H9 (cell line): ENCODE measurements around the gene KDM2A. TPM values are rescaled to one million over a fixed set of nuclear protein-coding genes. Genes with fewer than 3 reads are reported as not detected.

ENCODE experiments used
- DNase-seq: peaks from one replicate; pipeline ENCODE4 v3.0.0-alpha.2; 2017
- H2AFZ ChIP-seq: one replicate; pipeline ENCODE4 v1.6.1; 2013; ENCODE audit warnings: mild to moderate bottlenecking, low read length, control low read depth, moderate library complexity
- H2AK5ac ChIP-seq: 2 replicates; pipeline ENCODE4 v1.6.1; 2013; ENCODE audit warnings: low read length, control low read depth, mixed read lengths; ENCODE audit not compliant: insufficient read length
- H2BK120ac ChIP-seq: one replicate; pipeline ENCODE4 v1.6.1; 2013; ENCODE audit warnings: low read depth, mild to moderate bottlenecking, low read length, control low read depth, inconsistent platforms; ENCODE audit not compliant: poor library complexity, severe bottlenecking
- H2BK12ac ChIP-seq: 2 replicates; pipeline ENCODE4 v1.6.1; 2013; ENCODE audit warnings: low read length, control low read depth, mixed read lengths, low read depth; ENCODE audit not compliant: insufficient read length
- H2BK15ac ChIP-seq: 2 replicates; pipeline ENCODE4 v1.6.1; 2013; ENCODE audit warnings: low read depth, low read length, control low read depth
- H2BK20ac ChIP-seq: one replicate; pipeline ENCODE4 v1.6.1; 2013; ENCODE audit warnings: low read depth, mild to moderate bottlenecking, low read length, control low read depth, inconsistent platforms; ENCODE audit not compliant: poor library complexity, severe bottlenecking
- H2BK5ac ChIP-seq: 2 replicates; pipeline ENCODE4 v1.6.1; 2013; ENCODE audit warnings: low read length, control low read depth, mixed read lengths; ENCODE audit not compliant: insufficient read length
- H3K14ac ChIP-seq: 2 replicates; pipeline ENCODE4 v1.6.1; 2013; ENCODE audit warnings: low read length, control low read depth; ENCODE audit not compliant: insufficient read depth
- H3K18ac ChIP-seq: 2 replicates; pipeline ENCODE4 v1.6.1; 2013; ENCODE audit warnings: low read depth, mild to moderate bottlenecking, mixed read lengths, low read length, control low read depth; ENCODE audit not compliant: insufficient read length
- H3K23ac ChIP-seq: 2 replicates; pipeline ENCODE4 v1.6.1; 2013; ENCODE audit warnings: low read length, control low read depth, mixed read lengths, low read depth; ENCODE audit not compliant: insufficient read length
- H3K23me2 ChIP-seq: 2 replicates; pipeline ENCODE4 v1.6.1; 2013; ENCODE audit warnings: low read depth, mild to moderate bottlenecking, mixed read lengths, low read length, control low read depth; ENCODE audit not compliant: insufficient read length, poor library complexity, severe bottlenecking
- H3K27ac ChIP-seq: 2 replicates; pipeline ENCODE4 v1.5.1; 2013; ENCODE audit warnings: low read length, control low read depth, mixed read lengths, low read depth; ENCODE audit not compliant: insufficient read length
- H3K27me3 ChIP-seq: 2 replicates; pipeline ENCODE4 v1.6.1; 2013; ENCODE audit warnings: low read length, control low read depth, inconsistent platforms; ENCODE audit not compliant: insufficient read depth
- H3K4ac ChIP-seq: 2 replicates; pipeline ENCODE4 v1.6.1; 2013; ENCODE audit warnings: low read depth, mild to moderate bottlenecking, control low read depth, inconsistent platforms, low read length, moderate library complexity
- H3K4me1 ChIP-seq: 2 replicates; pipeline ENCODE4 v1.6.1; 2013; ENCODE audit warnings: low read length, control low read depth, inconsistent platforms; ENCODE audit not compliant: insufficient read depth
- H3K4me2 ChIP-seq: 2 replicates; pipeline ENCODE4 v1.6.1; 2013; ENCODE audit warnings: low read length, control low read depth, mixed read lengths; ENCODE audit not compliant: insufficient read length, insufficient read depth
- H3K56ac ChIP-seq: 2 replicates; pipeline ENCODE4 v1.6.1; 2013; ENCODE audit warnings: low read depth, mild to moderate bottlenecking, mixed read lengths, low read length, control low read depth; ENCODE audit not compliant: insufficient read length
- H3K79me1 ChIP-seq: 2 replicates; pipeline ENCODE4 v1.6.1; 2013; ENCODE audit warnings: low read depth, mild to moderate bottlenecking, moderate library complexity, low read length, control low read depth, inconsistent platforms; ENCODE audit not compliant: insufficient read depth, poor library complexity, severe bottlenecking
- H3K79me2 ChIP-seq: 2 replicates; pipeline ENCODE4 v1.6.1; 2013; ENCODE audit warnings: low read length, control low read depth, inconsistent platforms; ENCODE audit not compliant: insufficient read depth
- H3K9ac ChIP-seq: 2 replicates; pipeline ENCODE4 v1.6.1; 2013; ENCODE audit warnings: low read length, control low read depth, mixed read lengths; ENCODE audit not compliant: insufficient read length; ENCODE audit errors: extremely low read depth
- H3K9me3 ChIP-seq: one replicate; pipeline ENCODE4 v1.6.1; 2013; ENCODE audit warnings: low read depth, low read length, inconsistent platforms; ENCODE audit not compliant: control insufficient read depth
- H3T11ph ChIP-seq: one replicate; pipeline ENCODE4 v1.6.1; 2013; ENCODE audit warnings: mild to moderate bottlenecking, low read length, control low read depth, inconsistent platforms
- H4K20me1 ChIP-seq: one replicate; pipeline ENCODE4 v1.6.1; 2013; ENCODE audit not compliant: control insufficient read depth, insufficient read length, insufficient read depth
- H4K5ac ChIP-seq: 2 replicates; pipeline ENCODE4 v1.6.1; 2013; ENCODE audit warnings: low read depth, mild to moderate bottlenecking, mixed read lengths, low read length, control low read depth; ENCODE audit not compliant: insufficient read length
- H4K8ac ChIP-seq: replicated peaks from 2 replicates; pipeline ENCODE4 v1.6.1; 2013; ENCODE audit warnings: low read length, control low read depth, mixed read lengths, low read depth; ENCODE audit not compliant: insufficient read length
- H4K91ac ChIP-seq: 2 replicates; pipeline ENCODE4 v1.6.1; 2013; ENCODE audit warnings: low read depth, mild to moderate bottlenecking, moderate library complexity, mixed read lengths, low read length, control low read depth; ENCODE audit not compliant: insufficient read length
- H3K27ac Mint-ChIP-seq, 3 experiments: 2 replicates in 2 of 3; 3 replicates in 1 of 3; pipeline ENCODE4 v1.8.0; 2020 to 2021; ENCODE audit warnings: mixed read lengths in 3 of 3, mild to moderate bottlenecking in 1 of 3, moderate library complexity in 1 of 3
- H3K27me3 Mint-ChIP-seq: 2 replicates; pipeline ENCODE4 v1.8.0; 2021; ENCODE audit warnings: low read depth, mild to moderate bottlenecking, moderate library complexity, mixed read lengths
- H3K36me3 Mint-ChIP-seq, 3 experiments: 2 replicates in 2 of 3; 3 replicates in 1 of 3; pipeline ENCODE4 v1.8.0; 2020 to 2021; ENCODE audit warnings: low read depth in 3 of 3, mixed read lengths in 3 of 3; ENCODE audit not compliant: insufficient read depth in 1 of 3
- H3K4me1 Mint-ChIP-seq, 2 experiments: 2 replicates each; pipeline ENCODE4 v1.8.0; 2020; ENCODE audit warnings: mixed read lengths in 2 of 2
- H3K4me3 Mint-ChIP-seq, 2 experiments: 2 replicates in 1 of 2; 3 replicates in 1 of 2; pipeline ENCODE4 v1.8.0; 2020 to 2021; ENCODE audit warnings: mild to moderate bottlenecking in 2 of 2, mixed read lengths in 2 of 2, moderate library complexity in 1 of 2
- H3K9me3 Mint-ChIP-seq, 2 experiments: 2 replicates in 1 of 2; 3 replicates in 1 of 2; pipeline ENCODE4 v1.8.0; 2020; ENCODE audit warnings: mild to moderate bottlenecking in 2 of 2, mixed read lengths in 2 of 2, moderate library complexity in 1 of 2
- CTCF ChIP-seq: fragments of 200-600 bp; sonication (generic); conservative IDR thresholded peaks from 3 replicates; pipeline ENCODE4 v1.8.0; 2021; ENCODE audit warnings: antibody characterized with exemption, mild to moderate bottlenecking
- WGBS: extraction: QIAGEN DNeasy Blood & Tissue Kit; methylation state at CpG from one replicate; pipeline ENCODE4 v1.1.7; 2013; ENCODE audit warnings: missing lambda C conversion rate, low lambda C conversion rate, mixed read lengths; ENCODE audit not compliant: insufficient read length; ENCODE audit errors: extremely low coverage; 5-methylcytosine and 5-hydroxymethylcytosine counted together
- total RNA-seq: library from RNA; stranded (reverse); gene quantifications from 2 replicates; pipeline ENCODE4 v1.2.1, GENCODE V29; 2021

KDM2A gene
- total RNA-seq, 1 experiment from 2014 or later: 85.9 TPM

- no peak for TF ChIP-seq CTCF
- H3K27ac Mint-ChIP-seq: peak overlapping the region in 2 of 3 experiments; percentile 63 to 83; a peak in 3 of 7 replicates
Observed at GRCh38 chr11:67269401-67270255, 150.6 kb downstream of the KDM2A start.

More at GRCh38 chr11:67269401-67270255, 150.6 kb downstream of the KDM2A start:
- Histone ChIP-seq H3K4ac (no peak overlapping the region), H3K56ac (no peak overlapping the region), H3K14ac (no peak overlapping the region), H3K27me3 (no peaks in the 10 kb centered on the region; the same call in 1 of the 2 replicates), H3K4me1 (peaks cover 12% of the 10 kb centered on the region), H3K79me1 (no peaks in the 10 kb centered on the region), H4K8ac (no peak overlapping the region), H2BK120ac (no peak overlapping the region), H3K79me2 (peaks cover 12% of the 10 kb centered on the region; the same call in 1 of the 2 replicates), H3K9me3 (no peaks in the 10 kb centered on the region), H3T11ph (no peak overlapping the region), H2BK15ac (no peak overlapping the region), H2BK5ac (no peak overlapping the region), H3K27ac (no peak overlapping the region), H4K91ac (no peak overlapping the region), H2AK5ac (no peak overlapping the region), H3K4me2 (peak overlapping the region; percentile 31), H3K23ac (no peak overlapping the region), H3K9ac (no peak overlapping the region), H2BK20ac (no peak overlapping the region), H2BK12ac (no peak overlapping the region), H2AFZ (no peak overlapping the region), H3K23me2 (peaks cover 8% of the 10 kb centered on the region), H4K5ac (no peak overlapping the region), H4K20me1 (peaks cover 3% of the 10 kb centered on the region), H3K18ac (no peak overlapping the region)
- Mint-ChIP-seq H3K27me3 (peaks cover 15% of the 10 kb centered on the region), H3K4me3 (peak overlapping the region in 1 of 2 experiments; percentile 73; a peak in 4 of 5 replicates), H3K4me1 (peaks cover 31 to 37% of the 10 kb centered on the region in 2 experiments), H3K36me3 (peaks cover 0 to 11% (median 10%) of the 10 kb centered on the region in 3 experiments; a peak in 5 of 7 replicates), H3K9me3 (no peaks in the 10 kb centered on the region)
- DNase-seq: no peak
- no CpG with 5 or more reads among the region's 15 CpGs for WGBS
